Fibroblast of lung (primary cell): ENCODE results near the gene LRRC71. TPM values are rescaled to one million over a fixed set of nuclear protein-coding genes. Genes with fewer than 3 reads are reported as not detected.
"Not testable (repeated sequence)": the region's sequence is repeated elsewhere in the genome, so short reads cannot be mapped to it uniquely, and the experiment has no call there.

Source experiments
- DNase-seq, 2 donors: peaks; one replicate each; pipeline versions ENCODE4 v3.0.0 to v3.0.0-alpha.2; 2010; ENCODE audit warnings: low read depth in 2 of 2
- H2AFZ ChIP-seq: 2 replicates; pipeline ENCODE4 v1.5.1; 2012; ENCODE audit warnings: low read length, control low read depth, inconsistent platforms
- H3K27ac ChIP-seq: 2 replicates; pipeline ENCODE4 v1.5.1; 2011; ENCODE audit warnings: low read length, control low read depth; ENCODE audit not compliant: insufficient read depth
- H3K27me3 ChIP-seq: 2 replicates; pipeline ENCODE4 v1.5.1; 2011; ENCODE audit warnings: mild to moderate bottlenecking, low read length; ENCODE audit not compliant: control insufficient read depth, insufficient read depth
- H3K36me3 ChIP-seq: 2 replicates; pipeline ENCODE4 v1.5.1; 2011; ENCODE audit warnings: low read length; ENCODE audit not compliant: control insufficient read depth, insufficient read depth
- H3K4me1 ChIP-seq: 2 replicates; pipeline ENCODE4 v1.5.1; 2011; ENCODE audit warnings: low read length; ENCODE audit not compliant: control insufficient read depth, insufficient read depth; ENCODE audit errors: extremely low read depth
- H3K4me2 ChIP-seq: 2 replicates; pipeline ENCODE4 v1.5.1; 2011; ENCODE audit warnings: low read length, control low read depth; ENCODE audit not compliant: insufficient read depth; ENCODE audit errors: extremely low read depth
- H3K4me3 ChIP-seq, 4 experiments: fragments of 200-600 bp in 1 of 4; sonication (generic) in 1 of 4; replicated peaks in 1 of 4; 2 replicates each; pipeline ENCODE4 v1.5.1; 2011 to 2016; ENCODE audit warnings: low read length in 4 of 4, low read depth in 3 of 4, mild to moderate bottlenecking in 3 of 4, control low read depth in 2 of 4, inconsistent platforms in 1 of 4, mixed read lengths in 1 of 4; ENCODE audit not compliant: insufficient read depth in 1 of 4; ENCODE audit errors: control extremely low read depth in 1 of 4
- H3K79me2 ChIP-seq: 2 replicates; pipeline ENCODE4 v1.5.1; 2012; ENCODE audit warnings: mild to moderate bottlenecking, low read length, inconsistent platforms; ENCODE audit not compliant: control insufficient read depth, insufficient read depth
- H3K9ac ChIP-seq: 2 replicates; pipeline ENCODE4 v1.5.1; 2011; ENCODE audit warnings: mild to moderate bottlenecking, low read length, control low read depth; ENCODE audit not compliant: insufficient read depth
- H3K9me3 ChIP-seq: 2 replicates; pipeline ENCODE4 v1.5.1; 2012; ENCODE audit warnings: low read depth, low read length; ENCODE audit not compliant: control insufficient read depth, insufficient read depth
- H4K20me1 ChIP-seq: 2 replicates; pipeline ENCODE4 v1.5.1; 2011; ENCODE audit warnings: low read length; ENCODE audit not compliant: control insufficient read depth, insufficient read depth; ENCODE audit errors: extremely low read depth
- EZH2 ChIP-seq: IDR thresholded peaks from 2 replicates; pipeline ENCODE4 v1.5.1; 2012; ENCODE audit warnings: low read length, control low read depth, mild to moderate bottlenecking; ENCODE audit errors: missing control alignments
- polyA plus RNA-seq, 2 donors: library from polyadenylated mRNA; depleted of rRNA in 1 of 2; stranded (reverse) in 1 of 2; unstranded in 1 of 2; fragments of >200 nt; gene quantifications; 2 replicates each; pipeline ENCODE4 v1.2.1, GENCODE V29; 2011 to 2012; ENCODE audit warnings: missing spikeins in 1 of 2
- total RNA-seq: library from RNA; depleted of rRNA; stranded (reverse); fragments of >200 nt; gene quantifications from 2 replicates; pipeline ENCODE4 v1.2.1, GENCODE V29; 2014
- TF ChIP-seq, protein P1 (sequence below), 2 donors: IDR thresholded peaks in 1 of 2; conservative IDR thresholded peaks in 1 of 2; 1 replicate in 1 of 2; 2 replicates in 1 of 2; pipeline ENCODE4 v1.5.1; 2011 to 2012; ENCODE audit warnings: low read length in 2 of 2, control low read depth in 1 of 2, inconsistent platforms in 1 of 2, low read depth in 1 of 2, mild to moderate bottlenecking in 1 of 2

The LRRC71 gene
- total and polyA plus RNA-seq, 2 donors (not counting 1 experiment from before 2014, with no cell fraction given) = 1.8 TPM; not detected in 1

DNA sequence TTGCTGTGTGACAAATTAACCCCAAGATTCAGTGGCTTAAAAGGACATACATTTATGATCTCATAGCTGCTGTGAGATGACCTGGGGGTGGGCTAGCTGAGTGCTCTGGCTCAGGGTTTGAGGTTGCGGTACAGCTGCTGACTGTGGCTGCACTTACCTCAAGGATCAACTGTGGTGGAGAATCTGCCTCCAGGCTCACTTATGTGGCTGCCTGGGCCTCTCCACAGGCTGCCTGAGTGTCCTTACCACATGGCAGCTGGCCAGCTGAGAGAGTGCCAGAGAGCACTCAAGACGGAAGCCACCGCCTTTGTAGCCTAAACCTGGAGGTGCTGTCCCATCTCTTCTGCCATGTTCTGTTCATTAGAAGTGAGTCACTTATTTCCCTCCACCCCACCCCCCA is 5.7 kb downstream of the LRRC71 start:
- H3K36me3 ChIP-seq = no peaks in the 10 kb centered on the region
- H3K79me2 ChIP-seq = no peaks in the 10 kb centered on the region
- TF ChIP-seq, protein P1, sequence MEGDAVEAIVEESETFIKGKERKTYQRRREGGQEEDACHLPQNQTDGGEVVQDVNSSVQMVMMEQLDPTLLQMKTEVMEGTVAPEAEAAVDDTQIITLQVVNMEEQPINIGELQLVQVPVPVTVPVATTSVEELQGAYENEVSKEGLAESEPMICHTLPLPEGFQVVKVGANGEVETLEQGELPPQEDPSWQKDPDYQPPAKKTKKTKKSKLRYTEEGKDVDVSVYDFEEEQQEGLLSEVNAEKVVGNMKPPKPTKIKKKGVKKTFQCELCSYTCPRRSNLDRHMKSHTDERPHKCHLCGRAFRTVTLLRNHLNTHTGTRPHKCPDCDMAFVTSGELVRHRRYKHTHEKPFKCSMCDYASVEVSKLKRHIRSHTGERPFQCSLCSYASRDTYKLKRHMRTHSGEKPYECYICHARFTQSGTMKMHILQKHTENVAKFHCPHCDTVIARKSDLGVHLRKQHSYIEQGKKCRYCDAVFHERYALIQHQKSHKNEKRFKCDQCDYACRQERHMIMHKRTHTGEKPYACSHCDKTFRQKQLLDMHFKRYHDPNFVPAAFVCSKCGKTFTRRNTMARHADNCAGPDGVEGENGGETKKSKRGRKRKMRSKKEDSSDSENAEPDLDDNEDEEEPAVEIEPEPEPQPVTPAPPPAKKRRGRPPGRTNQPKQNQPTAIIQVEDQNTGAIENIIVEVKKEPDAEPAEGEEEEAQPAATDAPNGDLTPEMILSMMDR (conservative IDR thresholded peaks at IDR 0.05 in 1 of 2, IDR thresholded peaks at IDR 0.05 in 1 of 2; ENCODE audit: low read depth in 1 of 2, low read length in 2 of 2) = no peak
- TF ChIP-seq EZH2 = no peak
- H3K4me1 ChIP-seq = no peaks in the 10 kb centered on the region
- H3K9ac ChIP-seq = no peak overlapping the region
- peak; percentile 46 to 81 for DNase-seq
- H2AFZ ChIP-seq = no peak overlapping the region
- no peak overlapping the region for H3K27ac ChIP-seq
- peaks cover 23% of the 10 kb centered on the region for H3K27me3 ChIP-seq
- no peak overlapping the region for H3K4me2 ChIP-seq
- no peaks in the 10 kb centered on the region for H4K20me1 ChIP-seq
- H3K9me3 ChIP-seq = no peaks in the 10 kb centered on the region
- no peak overlapping the region for H3K4me3 ChIP-seq

DNA sequence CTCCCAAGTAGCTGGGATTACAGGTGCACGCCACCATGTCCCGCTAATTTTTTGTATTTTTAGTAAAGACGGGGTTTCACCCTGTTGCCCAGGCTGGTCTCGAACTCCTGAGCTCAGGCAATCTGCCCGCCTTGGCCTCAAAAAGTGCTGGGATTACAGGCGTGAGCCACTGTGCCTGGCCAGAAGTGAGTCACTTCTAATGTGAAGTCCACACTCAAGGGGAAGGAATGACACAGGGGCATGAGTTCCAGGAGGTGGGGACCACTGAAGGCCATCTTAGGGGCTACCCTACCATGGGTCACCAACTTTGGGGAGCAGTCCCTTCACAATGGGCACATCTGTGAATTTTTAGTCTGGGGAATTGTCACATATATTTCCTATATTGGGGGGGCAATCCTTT is 6.3 kb downstream of the LRRC71 start:
- H3K4me2 ChIP-seq, H3K36me3 ChIP-seq, H3K4me1 ChIP-seq, H3K79me2 ChIP-seq, H3K4me3 ChIP-seq, H3K9me3 ChIP-seq, H3K27ac ChIP-seq, H3K9ac ChIP-seq, H2AFZ ChIP-seq, H4K20me1 ChIP-seq: not testable (repeated sequence)
- H3K27me3 ChIP-seq = peaks cover 19% of the 10 kb centered on the region
- peak in 1 of 2 donors; percentile 23 for DNase-seq

DNA sequence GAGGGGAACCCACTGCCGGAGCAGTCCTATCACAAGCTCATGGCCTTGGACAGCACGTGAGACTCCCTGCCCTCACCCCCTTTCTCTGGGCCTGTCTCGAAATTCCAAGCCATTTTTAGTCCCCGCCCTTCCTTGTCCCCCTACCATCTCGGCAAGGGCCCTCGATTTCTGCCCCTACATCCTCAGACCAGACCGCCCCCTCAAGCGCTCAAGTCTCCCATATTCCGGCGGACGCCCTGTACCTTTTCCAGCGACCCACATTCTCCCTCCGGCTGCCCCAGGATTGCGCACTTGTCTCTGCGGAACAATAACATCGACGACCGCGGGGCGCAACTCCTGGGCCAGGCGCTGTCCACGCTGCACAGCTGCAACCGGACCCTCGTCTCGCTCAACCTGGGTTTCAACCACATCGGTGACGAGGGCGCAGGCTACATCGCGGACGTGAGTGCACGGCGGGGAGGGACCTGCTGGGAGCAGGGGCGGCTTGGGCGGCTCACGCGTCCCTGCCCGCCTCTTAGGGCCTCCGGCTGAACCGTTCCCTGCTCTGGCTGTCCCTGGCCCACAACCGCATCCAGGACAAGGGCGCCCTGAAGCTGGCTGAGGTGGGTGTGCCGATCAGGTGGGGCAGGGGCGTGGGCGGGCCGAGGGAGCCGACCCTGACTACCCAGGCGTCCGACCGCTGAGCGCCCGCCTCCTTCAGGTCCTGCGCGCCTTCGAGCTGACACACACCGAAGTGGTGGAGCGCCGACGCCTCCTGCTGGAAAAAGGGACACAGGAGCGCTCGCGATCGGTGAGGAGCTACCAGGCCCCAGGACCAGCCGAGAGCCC is 7.0 kb downstream of the LRRC71 start:
- Histone ChIP-seq H3K4me3 (peak overlapping the region in 3 of 4 experiments; percentile 13 to 39 (median 31)), H3K36me3 (no peaks in the 10 kb centered on the region), H3K79me2 (no peaks in the 10 kb centered on the region), H4K20me1 (no peaks in the 10 kb centered on the region), H3K9me3 (no peaks in the 10 kb centered on the region), H3K4me1 (no peaks in the 10 kb centered on the region), H3K4me2 (peak overlapping the region; percentile 82), H2AFZ (peak overlapping the region; percentile 53), H3K9ac (no peak overlapping the region), H3K27me3 (peaks cover 12% of the 10 kb centered on the region), H3K27ac (no peak overlapping the region)
- TF ChIP-seq, protein P1 (conservative IDR thresholded peaks at IDR 0.05 in 1 of 2, IDR thresholded peaks at IDR 0.05 in 1 of 2; ENCODE audit: low read depth in 1 of 2, low read length in 2 of 2) = peak; percentile 50 to 64
- no peak for TF ChIP-seq EZH2
- DNase-seq = peak; percentile 64 to 66
